ENCODE measurements around the gene LHX6. TPM values are rescaled to one million over a fixed set of nuclear protein-coding genes. Genes with fewer than 3 reads are reported as not detected.

The LHX6 gene
- total and polyA plus RNA-seq, 2 experiments from 2014 or later, result 1.0 to 1.2 TPM

GRCh38 chr9:122261469-122261881 is 32.7 kb upstream of the LHX6 start:
- no peak overlapping the region for H3K4me2 ChIP-seq
- Mint-ChIP-seq H3K4me1 (peaks cover 14% of the 10 kb centered on the region), H3K9me3 (no peaks in the 10 kb centered on the region), H3K4me3 (no peak overlapping the region), H3K36me3 (ENCODE audit: low read depth) (peaks cover 21% of the 10 kb centered on the region; the same call in 2 of the 3 replicates), H3K27me3 (ENCODE audit: insufficient read depth, low read depth, poor library complexity) (peaks cover 7% of the 10 kb centered on the region), H3K27ac (no peak overlapping the region)
- DNase-seq (ENCODE audit: low spot score) (no peak), ATAC-seq (no peak)
- H3K27ac ChIP-seq (ENCODE audit: low read depth), result no peak overlapping the region
- H3K36me3 ChIP-seq (ENCODE audit: insufficient read depth), result peaks cover 8% of the 10 kb centered on the region; the same call in 1 of the 2 replicates
- no peak for TF ChIP-seq REST (IDR thresholded peaks at IDR 0.05; ENCODE audit: unreplicated experiment)
- TF ChIP-seq POLR2AphosphoS5 (IDR thresholded peaks at IDR 0.05; ENCODE audit: low read depth), result no peak
- TF ChIP-seq ZNF331 (CRISPR knock-in tag; IDR thresholded peaks at IDR 0.05; ENCODE audit: low read depth), result no peak
- TF ChIP-seq ETS1 (IDR thresholded peaks at IDR 0.05), result no peak
- TF ChIP-seq EZH2 (IDR thresholded peaks at IDR 0.05; ENCODE audit: low read depth, unreplicated experiment), result no peak
- TF ChIP-seq NANOG (IDR thresholded peaks at IDR 0.05; ENCODE audit: borderline replicate concordance), result no peak
- no peak for TF ChIP-seq JUNB (IDR thresholded peaks at IDR 0.05; ENCODE audit: unreplicated experiment)
- TF ChIP-seq ZNF114 (CRISPR knock-in tag; IDR thresholded peaks at IDR 0.05), result no peak
- no peak for TF ChIP-seq STAT1 (IDR thresholded peaks at IDR 0.05; ENCODE audit: unreplicated experiment)
- no peak for TF ChIP-seq EZH2phosphoT487 (IDR thresholded peaks at IDR 0.05; ENCODE audit: unreplicated experiment)
- TF ChIP-seq, protein P1, sequence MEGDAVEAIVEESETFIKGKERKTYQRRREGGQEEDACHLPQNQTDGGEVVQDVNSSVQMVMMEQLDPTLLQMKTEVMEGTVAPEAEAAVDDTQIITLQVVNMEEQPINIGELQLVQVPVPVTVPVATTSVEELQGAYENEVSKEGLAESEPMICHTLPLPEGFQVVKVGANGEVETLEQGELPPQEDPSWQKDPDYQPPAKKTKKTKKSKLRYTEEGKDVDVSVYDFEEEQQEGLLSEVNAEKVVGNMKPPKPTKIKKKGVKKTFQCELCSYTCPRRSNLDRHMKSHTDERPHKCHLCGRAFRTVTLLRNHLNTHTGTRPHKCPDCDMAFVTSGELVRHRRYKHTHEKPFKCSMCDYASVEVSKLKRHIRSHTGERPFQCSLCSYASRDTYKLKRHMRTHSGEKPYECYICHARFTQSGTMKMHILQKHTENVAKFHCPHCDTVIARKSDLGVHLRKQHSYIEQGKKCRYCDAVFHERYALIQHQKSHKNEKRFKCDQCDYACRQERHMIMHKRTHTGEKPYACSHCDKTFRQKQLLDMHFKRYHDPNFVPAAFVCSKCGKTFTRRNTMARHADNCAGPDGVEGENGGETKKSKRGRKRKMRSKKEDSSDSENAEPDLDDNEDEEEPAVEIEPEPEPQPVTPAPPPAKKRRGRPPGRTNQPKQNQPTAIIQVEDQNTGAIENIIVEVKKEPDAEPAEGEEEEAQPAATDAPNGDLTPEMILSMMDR (conservative IDR thresholded peaks at IDR 0.05; ENCODE audit: low read depth in 2 of 2), result no peak
- TF ChIP-seq ZNF462 (CRISPR knock-in tag; IDR thresholded peaks at IDR 0.05), result no peak
- TF ChIP-seq CREB1 (CRISPR knock-in tag; IDR thresholded peaks at IDR 0.05; ENCODE audit: low read depth), result no peak
- H3K4me1 ChIP-seq (ENCODE audit: insufficient read depth), result peaks cover 22% of the 10 kb centered on the region
- H3K4me3 ChIP-seq, result no peak overlapping the region
- H4K20me1 ChIP-seq (replicated peaks; ENCODE audit: insufficient read depth), result no peaks in the 10 kb centered on the region
- 0 out of 2 replicates have a peak, but pooled peaks cover under 1% of the 10 kb centered on the region for H3F3A ChIP-seq (replicated peaks; ENCODE audit: low read depth)
- H3K79me2 ChIP-seq (replicated peaks; ENCODE audit: insufficient read depth), result peaks cover 43% of the 10 kb centered on the region
- no peak overlapping the region for H2AFZ ChIP-seq
- no peaks in the 10 kb centered on the region for H3K9me2 ChIP-seq (ENCODE audit: insufficient read depth)
- H3K27me3 ChIP-seq (ENCODE audit: insufficient read depth), result no peaks in the 10 kb centered on the region

All from GM23338 (cell line).